ENCODE data around the gene GBX1.

DNA sequence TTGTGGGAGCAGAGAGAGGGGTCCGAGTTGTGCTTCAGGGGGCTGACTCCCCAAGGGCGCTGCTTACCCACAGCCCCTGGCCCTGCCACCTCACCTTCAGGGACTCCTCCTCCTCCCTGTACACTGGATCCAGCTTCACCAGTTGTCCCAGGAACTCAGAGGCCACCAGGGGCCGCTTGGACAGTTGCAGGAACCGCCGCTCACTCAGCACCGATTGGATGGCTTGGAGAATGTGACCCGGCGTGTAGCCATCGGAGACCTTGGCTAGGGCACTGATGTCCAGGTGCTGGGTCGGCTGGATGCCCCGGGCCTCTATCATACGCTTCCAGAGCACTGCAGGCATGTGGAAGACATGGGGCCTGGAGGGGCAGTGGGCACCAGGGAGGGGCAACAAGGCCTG is 24.1 kb upstream of the GBX1 start:
- no peak for TF ChIP-seq POLR2A (IDR thresholded peaks at IDR 0.05)
- TF ChIP-seq, protein P1, sequence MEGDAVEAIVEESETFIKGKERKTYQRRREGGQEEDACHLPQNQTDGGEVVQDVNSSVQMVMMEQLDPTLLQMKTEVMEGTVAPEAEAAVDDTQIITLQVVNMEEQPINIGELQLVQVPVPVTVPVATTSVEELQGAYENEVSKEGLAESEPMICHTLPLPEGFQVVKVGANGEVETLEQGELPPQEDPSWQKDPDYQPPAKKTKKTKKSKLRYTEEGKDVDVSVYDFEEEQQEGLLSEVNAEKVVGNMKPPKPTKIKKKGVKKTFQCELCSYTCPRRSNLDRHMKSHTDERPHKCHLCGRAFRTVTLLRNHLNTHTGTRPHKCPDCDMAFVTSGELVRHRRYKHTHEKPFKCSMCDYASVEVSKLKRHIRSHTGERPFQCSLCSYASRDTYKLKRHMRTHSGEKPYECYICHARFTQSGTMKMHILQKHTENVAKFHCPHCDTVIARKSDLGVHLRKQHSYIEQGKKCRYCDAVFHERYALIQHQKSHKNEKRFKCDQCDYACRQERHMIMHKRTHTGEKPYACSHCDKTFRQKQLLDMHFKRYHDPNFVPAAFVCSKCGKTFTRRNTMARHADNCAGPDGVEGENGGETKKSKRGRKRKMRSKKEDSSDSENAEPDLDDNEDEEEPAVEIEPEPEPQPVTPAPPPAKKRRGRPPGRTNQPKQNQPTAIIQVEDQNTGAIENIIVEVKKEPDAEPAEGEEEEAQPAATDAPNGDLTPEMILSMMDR (IDR thresholded peaks at IDR 0.05) = no peak

Data from breast epithelium (tissue), 3 donors.